Activated CD8-positive, alpha-beta T cell treated with anti-CD3 and anti-CD28 coated beads, Interleukin-2, amount 10 ng/mL, durations not matched to agents 7 days and 5 days (primary cell): Measurements from ENCODE around the gene EPYC. TPM values are rescaled to one million over a fixed set of nuclear protein-coding genes. Genes with fewer than 3 reads are reported as not detected.
A peak's percentile ranks its signal among the peaks of the same experiment; 100 is the strongest.

Source experiments
- ATAC-seq: fragments of 150-1000 bp; cut with Tn5 transposase; one replicate; pipeline ENCODE4 v1.10.0; 2021; ENCODE audit warnings: moderate library complexity
- CTCF ChIA-PET: fragments of 350-600 bp; sonication (Branson Sonifier 250); formaldehyde crosslinking; loops from one replicate; lab custom pipeline; 2021; ENCODE audit warnings: antibody characterized with exemption; lab: Charles Lee
- POLR2A ChIA-PET: fragments of 350-600 bp; sonication (Branson Sonifier 250); formaldehyde crosslinking; loops from one replicate; lab custom pipeline; 2021; ENCODE audit warnings: antibody characterized with exemption; lab: Charles Lee
- DNase-seq: peaks from one replicate; pipeline ENCODE4 v3.0.0-alpha.2; 2020
- H3K27ac Mint-ChIP-seq: one replicate; pipeline ENCODE4 v1.8.0; 2021; ENCODE audit warnings: mild to moderate bottlenecking, mixed read lengths
- H3K27me3 Mint-ChIP-seq: one replicate; pipeline ENCODE4 v1.8.0; 2021; ENCODE audit warnings: low read depth, mixed read lengths
- H3K36me3 Mint-ChIP-seq: one replicate; pipeline ENCODE4 v1.8.0; 2021; ENCODE audit warnings: low read depth, mixed read lengths
- H3K4me1 Mint-ChIP-seq: one replicate; pipeline ENCODE4 v1.8.0; 2021; ENCODE audit warnings: low read depth, mixed read lengths
- H3K4me3 Mint-ChIP-seq: one replicate; pipeline ENCODE4 v1.8.0; 2021; ENCODE audit warnings: mild to moderate bottlenecking, mixed read lengths
- H3K9me3 Mint-ChIP-seq: one replicate; pipeline ENCODE4 v1.8.0; 2022; ENCODE audit warnings: mixed read lengths; ENCODE audit not compliant: insufficient read depth
- total RNA-seq, 2 experiments: library from RNA; stranded (reverse); gene quantifications; one replicate each; pipeline ENCODE4 v1.2.3, GENCODE V29; 2021

The EPYC gene
- total RNA-seq, 2 experiments from 2014 or later = not detected

DNA sequence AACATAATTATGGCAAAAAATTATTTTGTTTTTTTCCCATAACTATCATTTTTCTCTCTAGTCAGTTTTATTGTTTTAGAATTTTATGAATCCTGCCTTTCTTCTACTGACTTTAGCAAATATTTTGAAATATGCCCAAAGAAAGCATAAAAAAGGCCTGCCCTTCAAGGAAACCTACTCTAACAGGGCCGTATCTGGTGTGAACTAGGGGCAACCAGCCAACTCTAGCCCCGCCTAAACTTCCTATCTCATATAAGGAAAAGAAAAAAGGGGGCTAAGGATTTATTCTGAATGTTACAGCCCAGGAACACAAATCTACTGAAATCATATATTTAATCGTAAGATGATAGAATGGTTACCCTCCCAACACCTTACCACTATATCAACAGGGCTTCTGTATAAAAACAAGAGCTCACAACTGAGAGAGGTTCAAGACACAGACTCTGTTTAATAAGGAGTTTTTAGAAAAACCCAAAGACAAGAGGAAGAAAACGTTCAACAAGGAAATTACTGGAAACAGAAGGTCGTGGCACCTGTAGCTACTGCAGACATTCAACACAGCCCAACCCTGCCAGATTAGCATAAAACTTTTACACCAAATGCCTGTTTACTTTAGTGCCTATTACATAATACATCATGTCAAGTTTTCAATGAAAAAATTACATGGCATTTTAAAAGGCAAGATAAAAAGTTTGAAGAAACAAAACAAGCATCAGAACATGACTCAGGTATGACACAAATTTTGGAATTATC lies 12.9 kb upstream of the EPYC start:
- ATAC-seq (no peak), DNase-seq (no peak)
- ChIA-PET CTCF (no interaction called here), POLR2A (no interaction called here)
- Mint-ChIP-seq H3K27me3 (peaks cover 13% of the 10 kb centered on the region), H3K36me3 (no peaks in the 10 kb centered on the region), H3K9me3 (no peaks in the 10 kb centered on the region), H3K4me3 (no peak overlapping the region), H3K27ac (no peak overlapping the region), H3K4me1 (no peaks in the 10 kb centered on the region)

DNA sequence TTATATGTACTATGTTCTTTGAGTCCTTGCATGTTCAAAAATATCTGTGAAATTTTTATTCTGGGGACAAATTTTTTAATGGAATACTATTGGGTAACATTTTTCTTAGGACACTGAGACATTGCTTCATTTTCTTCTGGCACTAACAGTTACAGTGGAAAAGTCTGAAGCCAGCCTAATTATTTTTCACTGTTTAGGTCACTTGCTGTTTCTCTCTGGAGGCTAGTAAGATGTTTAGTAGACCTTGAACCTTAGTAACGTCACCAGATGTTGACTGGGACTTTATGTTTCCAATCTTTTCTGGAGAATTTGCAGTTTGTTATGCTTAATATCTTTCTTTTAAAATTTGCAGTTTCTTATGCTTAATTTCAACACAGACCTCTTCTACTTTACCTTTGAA lies 12.3 kb upstream of the EPYC start:
- DNase-seq (no peak), ATAC-seq (no peak)
- Mint-ChIP-seq H3K27me3 (peaks cover 13% of the 10 kb centered on the region), H3K4me1 (no peaks in the 10 kb centered on the region), H3K4me3 (no peak overlapping the region), H3K36me3 (no peaks in the 10 kb centered on the region), H3K9me3 (no peaks in the 10 kb centered on the region), H3K27ac (no peak overlapping the region)
- ChIA-PET CTCF (no interaction called here), POLR2A (no interaction called here)

DNA sequence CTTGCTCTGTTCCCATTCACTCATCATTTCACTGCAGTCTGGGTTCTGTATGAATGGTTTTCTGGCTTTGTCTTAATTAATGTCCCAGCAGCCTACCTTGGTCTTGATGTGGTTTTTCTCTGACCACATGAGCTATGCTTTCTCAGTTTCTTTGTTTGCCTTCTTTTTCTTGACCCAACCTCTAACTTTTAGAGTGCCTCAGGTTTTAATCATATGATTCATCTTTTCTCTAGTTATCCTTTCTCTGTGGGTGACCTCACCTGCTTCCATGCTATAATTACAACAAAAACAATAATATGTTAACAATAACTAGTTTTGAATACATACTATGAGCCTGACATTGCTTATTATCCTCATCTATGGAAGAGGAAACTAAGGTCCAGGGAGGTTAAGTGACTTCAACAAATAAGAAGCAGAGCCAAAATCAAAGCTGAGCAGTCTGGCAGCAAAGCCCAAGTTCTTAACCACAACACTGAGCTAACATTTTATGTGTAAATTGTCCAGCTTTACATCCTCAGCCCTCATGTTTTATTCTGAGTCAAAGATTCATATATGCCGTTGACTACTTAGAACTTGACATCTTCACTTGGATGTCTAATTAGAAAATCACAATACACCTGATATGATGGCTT lies 4.7 kb upstream of the EPYC start:
- H3K36me3 Mint-ChIP-seq = no peaks in the 10 kb centered on the region
- H3K4me3 Mint-ChIP-seq = no peak overlapping the region
- no peaks in the 10 kb centered on the region for H3K9me3 Mint-ChIP-seq
- no peak for DNase-seq
- H3K4me1 Mint-ChIP-seq = peaks cover 26% of the 10 kb centered on the region
- CTCF ChIA-PET = interaction anchor here (0.9 kb wide), 1 partner anchor 22 kb away, joined by 3 read pairs; no protein-coding TSS in a partner anchor
- POLR2A ChIA-PET = no interaction called here
- no peak overlapping the region for H3K27ac Mint-ChIP-seq
- peaks cover 28% of the 10 kb centered on the region for H3K27me3 Mint-ChIP-seq
- no peak for ATAC-seq

DNA sequence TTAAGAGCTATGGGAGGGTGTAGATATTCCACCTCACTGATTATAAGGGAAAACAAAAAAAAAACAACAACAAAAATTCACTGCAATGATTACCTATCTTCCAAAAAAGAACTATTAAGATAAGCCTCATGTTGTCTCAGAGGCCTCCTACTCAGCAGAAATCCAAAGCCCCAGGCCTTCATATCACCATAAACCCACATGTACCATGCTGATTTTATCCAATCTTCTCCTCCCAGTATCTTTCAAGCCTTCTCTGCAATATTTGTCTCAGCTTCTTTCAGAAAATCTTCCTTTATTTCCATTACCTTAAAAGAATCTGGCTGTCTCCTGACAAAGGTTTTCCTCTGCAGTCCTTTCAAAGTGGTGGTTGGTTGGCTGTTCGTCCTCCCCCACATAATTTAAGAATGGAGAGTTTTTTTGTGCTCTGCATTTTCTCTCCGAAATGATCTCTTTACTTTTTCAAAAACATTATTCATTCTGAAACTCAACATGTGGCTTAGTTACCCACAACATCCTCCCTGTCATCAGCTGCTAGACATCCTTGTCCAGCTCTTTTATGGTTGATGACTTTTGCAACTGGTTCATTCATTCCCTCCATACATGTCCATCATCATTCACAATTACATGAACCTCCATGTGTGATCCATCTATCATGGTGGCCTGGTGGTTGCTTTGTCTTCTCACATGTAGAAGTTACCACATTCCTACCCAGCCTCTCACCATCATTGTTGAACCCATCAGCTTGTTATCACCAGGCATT lies 2.9 kb upstream of the EPYC start:
- H3K4me3 Mint-ChIP-seq = peak overlapping the region; percentile 3
- H3K36me3 Mint-ChIP-seq = no peaks in the 10 kb centered on the region
- no peaks in the 10 kb centered on the region for H3K9me3 Mint-ChIP-seq
- ATAC-seq = peak; percentile 74
- ChIA-PET POLR2A (no interaction called here), CTCF (no interaction called here)
- H3K4me1 Mint-ChIP-seq = peaks cover 26% of the 10 kb centered on the region
- H3K27me3 Mint-ChIP-seq = peaks cover 23% of the 10 kb centered on the region
- DNase-seq = peak; percentile 29
- peak overlapping the region; percentile 68 for H3K27ac Mint-ChIP-seq

DNA sequence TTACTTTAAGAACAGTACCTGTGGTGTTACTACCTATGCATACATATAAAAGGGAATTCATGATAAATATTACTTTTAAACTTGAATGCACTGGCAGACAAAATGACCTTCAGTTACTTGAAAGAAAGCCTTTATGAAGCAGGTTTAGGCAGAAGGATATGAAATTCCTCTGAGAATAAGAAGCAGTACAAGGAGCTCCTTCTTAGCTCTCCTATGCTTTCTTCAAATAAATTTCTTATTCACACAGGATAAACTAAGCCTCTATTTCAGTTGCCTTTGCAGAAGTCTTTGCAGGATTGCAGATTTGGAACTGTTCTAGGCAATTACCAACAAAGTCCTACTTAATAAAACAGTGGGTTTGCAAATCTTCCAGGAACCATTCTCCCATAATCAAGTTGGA lies 1.0 kb downstream of the EPYC start:
- no peaks in the 10 kb centered on the region for H3K36me3 Mint-ChIP-seq
- H3K27ac Mint-ChIP-seq = no peak overlapping the region
- POLR2A ChIA-PET = no interaction called here
- no peak overlapping the region for H3K4me3 Mint-ChIP-seq
- no peaks in the 10 kb centered on the region for H3K9me3 Mint-ChIP-seq
- ATAC-seq (no peak), DNase-seq (no peak)
- CTCF ChIA-PET = interaction anchor here (1.3 kb wide), 1 partner anchor 20 kb away, joined by 3 read pairs; no protein-coding TSS in a partner anchor
- H3K4me1 Mint-ChIP-seq = peaks cover 19% of the 10 kb centered on the region
- peaks cover 13% of the 10 kb centered on the region for H3K27me3 Mint-ChIP-seq

DNA sequence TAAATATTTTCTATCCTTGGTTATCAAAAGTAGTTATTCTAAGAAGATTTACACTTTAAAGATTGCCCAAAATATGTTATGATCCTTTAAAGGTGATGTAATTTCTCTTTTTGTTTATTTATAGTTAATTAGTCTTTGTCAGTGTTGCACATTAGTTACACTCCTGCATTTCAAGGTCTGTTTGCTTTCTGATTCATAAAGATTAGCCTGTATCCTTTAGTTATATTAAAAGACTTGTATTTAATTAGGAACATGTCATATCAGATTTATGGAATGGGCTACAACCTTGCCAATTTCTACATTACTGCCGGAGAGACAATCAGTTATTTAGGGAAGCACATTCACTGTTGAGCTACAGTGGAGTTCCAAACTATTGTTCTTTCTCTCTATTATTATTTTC lies 3.5 kb downstream of the EPYC start:
- ATAC-seq (no peak), DNase-seq (no peak)
- Mint-ChIP-seq H3K27ac (no peak overlapping the region), H3K36me3 (no peaks in the 10 kb centered on the region), H3K9me3 (no peaks in the 10 kb centered on the region), H3K4me3 (no peak overlapping the region), H3K27me3 (peaks cover 7% of the 10 kb centered on the region), H3K4me1 (no peaks in the 10 kb centered on the region)
- CTCF ChIA-PET = no interaction called here
- POLR2A ChIA-PET = no interaction called here

DNA sequence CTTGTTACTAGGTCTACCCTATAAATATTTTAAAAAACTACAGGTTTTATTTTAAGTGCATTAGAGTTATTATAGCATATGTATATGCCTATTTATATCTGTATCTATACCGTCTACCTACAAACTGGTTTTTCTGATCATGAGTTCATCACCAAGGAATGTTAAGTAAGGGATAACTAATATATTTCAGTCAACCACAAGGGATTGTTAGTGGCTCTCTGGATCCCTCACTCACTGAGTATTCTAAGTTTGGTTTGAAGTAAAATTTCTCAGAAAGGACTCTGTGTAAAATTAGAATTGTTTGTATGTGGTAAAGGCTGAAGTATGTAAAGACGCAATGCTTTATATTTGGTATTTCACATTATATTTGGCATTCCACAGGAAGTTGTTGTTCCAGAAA lies 4.8 kb downstream of the EPYC start:
- CTCF ChIA-PET = no interaction called here
- Mint-ChIP-seq H3K36me3 (no peaks in the 10 kb centered on the region), H3K27ac (no peak overlapping the region), H3K4me3 (no peak overlapping the region), H3K4me1 (no peaks in the 10 kb centered on the region), H3K9me3 (no peaks in the 10 kb centered on the region), H3K27me3 (peaks cover 5% of the 10 kb centered on the region)
- POLR2A ChIA-PET = no interaction called here
- DNase-seq (no peak), ATAC-seq (no peak)

DNA sequence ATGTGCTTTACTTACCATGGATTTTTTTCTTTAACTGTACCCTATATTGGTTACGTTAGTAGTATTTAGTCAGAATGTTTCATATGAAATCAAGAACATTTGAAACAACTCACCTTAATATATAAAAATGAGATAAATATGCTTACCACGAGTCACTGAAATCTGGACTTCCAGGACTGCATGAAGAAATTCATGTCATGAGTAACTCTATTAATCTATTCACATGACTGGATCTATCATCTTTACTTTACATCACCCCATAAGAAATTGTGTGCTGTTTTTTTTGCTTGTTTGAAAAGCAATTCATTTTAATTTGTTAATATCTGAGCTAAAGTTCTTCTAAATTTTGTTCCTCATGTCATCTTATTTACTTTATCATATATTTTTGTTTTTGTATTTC lies 5.2 kb downstream of the EPYC start:
- Mint-ChIP-seq H3K36me3 (no peaks in the 10 kb centered on the region), H3K27ac (no peak overlapping the region), H3K27me3 (peaks cover 5% of the 10 kb centered on the region), H3K9me3 (no peaks in the 10 kb centered on the region), H3K4me3 (no peak overlapping the region), H3K4me1 (no peaks in the 10 kb centered on the region)
- no peak for DNase-seq
- CTCF ChIA-PET = no interaction called here
- ATAC-seq = no peak
- POLR2A ChIA-PET = no interaction called here

DNA sequence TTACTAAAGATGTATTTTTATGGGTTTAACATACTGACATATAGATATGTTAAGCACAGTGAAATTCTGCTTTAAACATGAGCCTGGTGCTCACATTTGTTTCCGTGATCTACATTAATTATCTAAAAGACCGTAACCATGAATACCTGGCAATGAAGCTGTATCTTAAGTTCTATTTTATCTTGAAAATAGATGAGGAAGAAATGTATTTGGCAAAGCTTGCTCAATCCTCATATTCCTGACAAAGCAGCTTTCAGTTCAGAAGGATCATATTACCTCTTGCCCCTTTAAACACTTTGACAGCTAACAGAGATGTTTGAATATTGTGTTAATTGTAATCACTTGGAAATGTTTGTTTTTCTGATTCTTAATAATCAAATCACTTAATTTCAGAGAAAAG lies 9.8 kb downstream of the EPYC start:
- no peak overlapping the region for H3K4me3 Mint-ChIP-seq
- ATAC-seq = no peak
- H3K27me3 Mint-ChIP-seq = peaks cover 8% of the 10 kb centered on the region
- CTCF ChIA-PET = no interaction called here
- no peaks in the 10 kb centered on the region for H3K9me3 Mint-ChIP-seq
- POLR2A ChIA-PET = no interaction called here
- DNase-seq = no peak
- no peak overlapping the region for H3K27ac Mint-ChIP-seq
- no peaks in the 10 kb centered on the region for H3K4me1 Mint-ChIP-seq
- no peaks in the 10 kb centered on the region for H3K36me3 Mint-ChIP-seq

DNA sequence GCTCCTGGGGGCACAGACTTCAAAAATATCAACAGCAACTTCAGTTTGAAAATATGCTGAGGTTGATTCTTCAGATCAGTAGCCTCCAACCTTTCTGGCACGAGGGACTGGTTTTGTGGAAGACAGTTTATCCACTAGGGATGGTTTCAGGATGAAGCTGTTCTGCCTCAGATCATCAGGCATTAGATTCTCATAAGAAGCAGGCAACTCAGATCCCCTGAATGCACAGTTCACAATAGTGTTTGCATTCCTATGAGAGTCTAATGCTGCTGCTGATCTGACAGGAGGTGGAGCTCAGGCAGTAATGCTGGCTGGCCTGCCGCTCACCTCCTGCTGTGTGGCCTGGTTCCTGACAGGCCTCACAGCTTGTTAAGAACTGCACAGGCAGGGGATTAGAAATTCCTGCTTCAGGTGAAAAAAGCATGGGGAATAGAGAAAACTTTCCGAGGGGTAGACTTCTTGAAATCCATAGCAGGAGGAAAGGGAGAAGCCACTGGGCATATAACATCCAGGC lies 12.8 kb downstream of the EPYC start:
- H3K9me3 Mint-ChIP-seq = no peaks in the 10 kb centered on the region
- DNase-seq (no peak), ATAC-seq (no peak)
- peaks cover 9% of the 10 kb centered on the region for H3K27me3 Mint-ChIP-seq
- H3K27ac Mint-ChIP-seq = no peak overlapping the region
- ChIA-PET CTCF (no interaction called here), POLR2A (no interaction called here)
- H3K4me3 Mint-ChIP-seq = no peak overlapping the region
- H3K36me3 Mint-ChIP-seq = no peaks in the 10 kb centered on the region
- no peaks in the 10 kb centered on the region for H3K4me1 Mint-ChIP-seq

DNA sequence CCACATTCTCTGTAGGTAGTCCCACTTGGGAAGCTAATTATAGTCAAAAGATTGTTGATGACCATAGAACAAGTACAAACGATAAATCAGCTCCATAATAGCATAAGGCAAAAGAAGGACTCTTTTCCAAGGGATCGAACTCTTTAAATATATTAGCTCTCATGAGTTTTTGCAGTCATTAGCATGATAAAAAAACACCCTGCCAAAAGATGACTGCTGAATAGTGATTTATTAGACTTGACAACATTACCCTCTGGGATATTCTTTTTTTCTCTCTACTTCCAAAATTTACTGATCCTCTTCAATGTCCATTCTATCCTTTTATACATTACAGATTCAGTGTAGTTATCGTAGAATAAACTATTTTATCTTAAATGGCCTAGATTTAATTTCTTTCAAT lies 14.2 kb downstream of the EPYC start:
- DNase-seq (no peak), ATAC-seq (no peak)
- Mint-ChIP-seq H3K9me3 (no peaks in the 10 kb centered on the region), H3K4me1 (no peaks in the 10 kb centered on the region), H3K4me3 (no peak overlapping the region), H3K36me3 (no peaks in the 10 kb centered on the region), H3K27me3 (peaks cover 8% of the 10 kb centered on the region), H3K27ac (no peak overlapping the region)
- CTCF ChIA-PET = interaction anchor here (0.8 kb wide), 1 partner anchor 73 kb away, joined by 3 read pairs; no protein-coding TSS in a partner anchor
- POLR2A ChIA-PET = no interaction called here

DNA sequence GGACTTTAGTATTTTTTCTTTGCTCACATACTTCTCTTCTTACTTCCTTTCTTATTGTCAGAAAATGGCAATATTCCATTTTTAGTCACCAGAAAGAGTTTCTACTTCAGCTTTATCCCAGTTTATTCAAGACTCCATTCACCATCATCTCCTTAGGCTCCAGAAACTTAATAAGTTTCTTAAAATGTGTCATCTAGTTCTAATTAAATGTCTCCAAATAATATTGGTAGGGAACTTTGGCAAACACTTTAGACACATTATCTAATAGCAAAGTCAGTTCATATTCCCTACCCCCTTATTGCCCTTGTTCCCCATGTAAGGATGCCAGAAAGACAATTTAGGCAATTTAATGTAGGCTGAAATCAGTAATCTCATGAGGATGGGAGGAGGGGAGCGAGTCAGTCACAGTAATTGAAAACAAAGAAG lies 15.1 kb downstream of the EPYC start:
- POLR2A ChIA-PET = no interaction called here
- CTCF ChIA-PET = no interaction called here
- no peak overlapping the region for H3K4me3 Mint-ChIP-seq

More for the DNA sequence above, 15.1 kb downstream of the EPYC start:
- H3K9me3 Mint-ChIP-seq = no peaks in the 10 kb centered on the region
- peaks cover 8% of the 10 kb centered on the region for H3K27me3 Mint-ChIP-seq
- no peak overlapping the region for H3K27ac Mint-ChIP-seq
- ATAC-seq = no peak
- no peak for DNase-seq
- no peaks in the 10 kb centered on the region for H3K4me1 Mint-ChIP-seq
- no peaks in the 10 kb centered on the region for H3K36me3 Mint-ChIP-seq
